B cell (primary cell): ENCODE data around the gene THRB. TPM values are rescaled to one million over a fixed set of nuclear protein-coding genes. Genes with fewer than 3 reads are reported as not detected.

Source experiments
- ATAC-seq: fragments of 200-7000 bp; cut with Tn5 transposase; one replicate; pipeline ENCODE4 v1.10.0; 2021; ENCODE audit warnings: low read depth, mild to moderate bottlenecking, moderate number of reproducible peaks, moderate library complexity
- CTCF ChIA-PET: fragments of 350-600 bp; sonication (Branson Sonifier 250); formaldehyde crosslinking; loops from one replicate; lab custom pipeline; 2021; ENCODE audit warnings: antibody characterized with exemption, inconsistent platforms; lab: Charles Lee
- POLR2A ChIA-PET: fragments of 350-600 bp; sonication (Branson Sonifier 250); formaldehyde crosslinking; loops from one replicate; lab custom pipeline; 2021; ENCODE audit warnings: antibody characterized with exemption; lab: Charles Lee
- DNase-seq: peaks from one replicate; pipeline ENCODE4 v3.0.0; 2013
- H2AFZ ChIP-seq: 2 replicates; pipeline ENCODE4 v1.6.1; 2012; ENCODE audit warnings: mild to moderate bottlenecking, low read depth, low read length; ENCODE audit not compliant: insufficient read depth, poor library complexity, severe bottlenecking
- H3K27ac ChIP-seq, 2 donors: 1 replicate in 1 of 2; 2 replicates in 1 of 2; pipeline ENCODE4 v1.5.1; 2012 to 2013; ENCODE audit warnings: low read length in 2 of 2, mild to moderate bottlenecking in 2 of 2, moderate library complexity in 1 of 2
- H3K27me3 ChIP-seq, 4 experiments: fragments of 200-600 bp in 1 of 4; sonication (generic) in 1 of 4; replicated peaks in 1 of 4; 1 replicate in 2 of 4; 2 replicates in 2 of 4; pipeline versions ENCODE4 v1.6.1 to v1.7.0; 2013 to 2016; ENCODE audit warnings: low read length in 3 of 4, mild to moderate bottlenecking in 2 of 4, mixed read lengths in 1 of 4, moderate library complexity in 1 of 4; ENCODE audit not compliant: insufficient read depth in 4 of 4, control insufficient read depth in 3 of 4; ENCODE audit errors: control extremely low read depth in 1 of 4
- H3K36me3 ChIP-seq, 2 experiments: replicated peaks in 1 of 2; 1 replicate in 1 of 2; 2 replicates in 1 of 2; pipeline versions ENCODE4 v1.6.1 to v1.7.1; 2013; ENCODE audit warnings: low read length in 1 of 2; ENCODE audit not compliant: insufficient read depth in 2 of 2, control insufficient read depth in 1 of 2; ENCODE audit errors: control extremely low read depth in 1 of 2, extremely low read depth in 1 of 2
- H3K4me1 ChIP-seq, 2 donors: fragments of 200-600 bp in 1 of 2; sonication (generic) in 1 of 2; 1 replicate in 1 of 2; 2 replicates in 1 of 2; pipeline versions ENCODE4 v1.5.1 to v1.6.1; 2013 to 2017; ENCODE audit warnings: low read length in 2 of 2; ENCODE audit not compliant: control insufficient read depth in 2 of 2, insufficient read depth in 2 of 2
- H3K4me2 ChIP-seq: replicated peaks from 2 replicates; pipeline ENCODE3; 2012; ENCODE audit warnings: mild to moderate bottlenecking, low read depth, low read length; ENCODE audit not compliant: poor library complexity, severe bottlenecking
- H3K4me3 ChIP-seq, 5 experiments: fragments of 200-600 bp in 1 of 5; sonication (generic) in 1 of 5; 1 replicate in 3 of 5; 2 replicates in 2 of 5; pipeline versions ENCODE4 v1.5.1 to v1.7.0; 2011 to 2016; ENCODE audit warnings: low read length in 4 of 5, mild to moderate bottlenecking in 4 of 5, low read depth in 2 of 5, control low read depth in 1 of 5, moderate library complexity in 1 of 5; ENCODE audit not compliant: insufficient read depth in 1 of 5; ENCODE audit errors: control extremely low read depth in 1 of 5, extremely low read depth in 1 of 5
- H3K79me2 ChIP-seq: fragments of 200-600 bp; sonication (generic); one replicate; pipeline ENCODE4 v1.6.0; 2016; ENCODE audit warnings: low read length; ENCODE audit not compliant: control insufficient read depth, insufficient read depth
- H3K9ac ChIP-seq: fragments of 200-600 bp; sonication (generic); 2 replicates; pipeline ENCODE4 v1.6.1; 2017; ENCODE audit warnings: mild to moderate bottlenecking, low read length, moderate library complexity
- H3K9me3 ChIP-seq, 3 donors: one replicate each; pipeline versions ENCODE4 v1.6.1 to v1.7.1; 2013; ENCODE audit warnings: low read length in 2 of 3; ENCODE audit not compliant: control insufficient read depth in 2 of 3, insufficient read depth in 1 of 3; ENCODE audit errors: control extremely low read depth in 1 of 3
- H4K20me1 ChIP-seq: 2 replicates; pipeline ENCODE4 v1.6.0; 2012; ENCODE audit warnings: mild to moderate bottlenecking, low read length; ENCODE audit not compliant: insufficient read depth, control insufficient read depth, poor library complexity, severe bottlenecking
- H3K27ac Mint-ChIP-seq: one replicate; pipeline ENCODE4 v1.8.0; 2021; ENCODE audit warnings: mixed read lengths
- H3K27me3 Mint-ChIP-seq: one replicate; pipeline ENCODE4 v1.8.0; 2021; ENCODE audit warnings: mixed read lengths
- H3K4me1 Mint-ChIP-seq: one replicate; pipeline ENCODE4 v1.8.0; 2021; ENCODE audit warnings: mixed read lengths
- H3K4me3 Mint-ChIP-seq: one replicate; pipeline ENCODE4 v1.8.0; 2021; ENCODE audit warnings: mixed read lengths
- H3K9me3 Mint-ChIP-seq: one replicate; pipeline ENCODE4 v1.8.0; 2022; ENCODE audit warnings: mixed read lengths; ENCODE audit not compliant: insufficient read depth
- EZH2 ChIP-seq: IDR thresholded peaks from 2 replicates; pipeline ENCODE4 v1.6.1; 2012; ENCODE audit warnings: borderline replicate concordance, low read depth, mild to moderate bottlenecking, moderate library complexity, low read length; ENCODE audit not compliant: insufficient read depth, poor library complexity, severe bottlenecking
- WGBS: methylation state at CpG from one replicate; pipeline ENCODE4 v1.1.5; 2013; ENCODE audit warnings: missing lambda C conversion rate; ENCODE audit not compliant: insufficient coverage; 5-methylcytosine and 5-hydroxymethylcytosine counted together
- intact Hi-C: fragments of 100-400 bp; cut with micrococcal nuclease; formaldehyde crosslinking; loops from one replicate; pipeline ENCODE4 v1.10.0; 2022
- polyA plus RNA-seq: library from polyadenylated mRNA; depleted of rRNA; stranded (reverse); fragments of >200 nt; gene quantifications from 2 replicates; pipeline ENCODE4 v1.2.3, GENCODE V29; 2012
- total RNA-seq, 2 donors: library from RNA; stranded (reverse); fragments of 120-200 nt in 1 of 2; gene quantifications; 1 replicate in 1 of 2; 2 replicates in 1 of 2; pipeline versions ENCODE4 v1.2.3 to v1.2.4, GENCODE V29; 2013 to 2022
- TF ChIP-seq, protein P1 (sequence below): fragments of 200-600 bp; IDR thresholded peaks from one replicate; pipeline ENCODE4 v1.8.0; 2022; ENCODE audit warnings: antibody characterized with exemption, mild to moderate bottlenecking

Gene THRB
- total and polyA plus RNA-seq, 2 donors (not counting 1 experiment from before 2014, with no cell fraction given) = 0.86 to 1.8 TPM

DNA sequence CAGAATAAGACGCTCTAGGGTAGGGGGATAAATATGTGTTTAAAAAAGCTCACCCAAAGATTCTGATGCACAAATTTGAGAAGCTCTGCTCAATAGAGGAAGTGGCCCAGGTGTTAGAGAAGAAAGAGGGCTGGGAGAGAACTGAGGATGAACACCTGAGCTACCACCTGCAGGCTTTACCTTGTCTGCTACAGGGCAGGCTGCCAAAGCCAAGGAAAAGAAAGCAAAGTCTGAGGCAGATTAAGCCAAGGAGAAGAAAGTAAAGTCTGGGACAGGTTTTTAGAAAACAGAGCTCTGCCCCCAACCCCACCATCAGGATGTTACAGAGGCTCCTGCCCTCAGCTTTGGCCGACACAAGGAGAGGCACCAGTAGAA is 92.9 kb downstream of the THRB start:
- no peaks in the 10 kb centered on the region for H3K27me3 ChIP-seq
- no peaks in the 10 kb centered on the region for H3K79me2 ChIP-seq
- CTCF ChIA-PET = interaction anchor here (0.9 kb wide), 1 partner anchor 49 kb away, joined by 3 read pairs; no protein-coding TSS in a partner anchor
- peaks cover 3% of the 10 kb centered on the region for H3K27me3 Mint-ChIP-seq
- TF ChIP-seq EZH2 = no peak
- no peak overlapping the region for H2AFZ ChIP-seq
- DNase-seq (no peak), ATAC-seq (no peak)
- H3K4me1 Mint-ChIP-seq = no peaks in the 10 kb centered on the region
- WGBS = no CpG with 5 or more reads among the region's 2 CpGs
- H3K4me1 ChIP-seq = no peaks in the 10 kb centered on the region
- intact Hi-C loops = no loop called here
- H3K27ac Mint-ChIP-seq = no peak overlapping the region
- POLR2A ChIA-PET = no interaction called here
- no peak overlapping the region for H3K9ac ChIP-seq
- H3K4me3 ChIP-seq = no peak overlapping the region
- no peak overlapping the region for H3K27ac ChIP-seq
- H3K9me3 Mint-ChIP-seq = no peaks in the 10 kb centered on the region
- H4K20me1 ChIP-seq = no peaks in the 10 kb centered on the region
- H3K4me3 Mint-ChIP-seq = no peak overlapping the region
- H3K4me2 ChIP-seq = no peak overlapping the region
- no peaks in the 10 kb centered on the region for H3K36me3 ChIP-seq
- no peaks in the 10 kb centered on the region for H3K9me3 ChIP-seq

- no peak overlapping the region for H3K27ac Mint-ChIP-seq
- peaks cover 3% of the 10 kb centered on the region for H3K27me3 Mint-ChIP-seq
- DNase-seq = no peak
- Histone ChIP-seq H3K27me3 (no peaks in the 10 kb centered on the region), H3K36me3 (no peaks in the 10 kb centered on the region), H3K9me3 (no peaks in the 10 kb centered on the region), H4K20me1 (no peaks in the 10 kb centered on the region), H3K27ac (no peak overlapping the region), H3K9ac (no peak overlapping the region), H3K4me2 (no peak overlapping the region), H3K79me2 (no peaks in the 10 kb centered on the region), H3K4me1 (no peaks in the 10 kb centered on the region), H2AFZ (no peak overlapping the region), H3K4me3 (no peak overlapping the region)
- no peak for TF ChIP-seq EZH2
- TF ChIP-seq, protein P1, sequence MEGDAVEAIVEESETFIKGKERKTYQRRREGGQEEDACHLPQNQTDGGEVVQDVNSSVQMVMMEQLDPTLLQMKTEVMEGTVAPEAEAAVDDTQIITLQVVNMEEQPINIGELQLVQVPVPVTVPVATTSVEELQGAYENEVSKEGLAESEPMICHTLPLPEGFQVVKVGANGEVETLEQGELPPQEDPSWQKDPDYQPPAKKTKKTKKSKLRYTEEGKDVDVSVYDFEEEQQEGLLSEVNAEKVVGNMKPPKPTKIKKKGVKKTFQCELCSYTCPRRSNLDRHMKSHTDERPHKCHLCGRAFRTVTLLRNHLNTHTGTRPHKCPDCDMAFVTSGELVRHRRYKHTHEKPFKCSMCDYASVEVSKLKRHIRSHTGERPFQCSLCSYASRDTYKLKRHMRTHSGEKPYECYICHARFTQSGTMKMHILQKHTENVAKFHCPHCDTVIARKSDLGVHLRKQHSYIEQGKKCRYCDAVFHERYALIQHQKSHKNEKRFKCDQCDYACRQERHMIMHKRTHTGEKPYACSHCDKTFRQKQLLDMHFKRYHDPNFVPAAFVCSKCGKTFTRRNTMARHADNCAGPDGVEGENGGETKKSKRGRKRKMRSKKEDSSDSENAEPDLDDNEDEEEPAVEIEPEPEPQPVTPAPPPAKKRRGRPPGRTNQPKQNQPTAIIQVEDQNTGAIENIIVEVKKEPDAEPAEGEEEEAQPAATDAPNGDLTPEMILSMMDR = no peak
- H3K9me3 Mint-ChIP-seq = no peaks in the 10 kb centered on the region
- POLR2A ChIA-PET = no interaction called here
- no peak for ATAC-seq
- intact Hi-C loops = no loop called here
- H3K4me1 Mint-ChIP-seq = no peaks in the 10 kb centered on the region
- CTCF ChIA-PET = interaction anchor here (0.9 kb wide), 1 partner anchor 49 kb away, joined by 3 read pairs; no protein-coding TSS in a partner anchor
- no peak overlapping the region for H3K4me3 Mint-ChIP-seq
- WGBS = no CpG with 5 or more reads among the region's 5 CpGs
Measured at GRCh38 chr3:24401090-24401810, 93.4 kb downstream of the THRB start.
